Activated CD8-positive, alpha-beta T cell treated with anti-CD3 and anti-CD28 coated beads for 36 hours (primary cell): Measurements from ENCODE around the gene SETD4. TPM values are rescaled to one million over a fixed set of nuclear protein-coding genes. Genes with fewer than 3 reads are reported as not detected.

Source experiments
- ATAC-seq: fragments of 200-7000 bp; cut with Tn5 transposase; one replicate; pipeline ENCODE4 v1.10.0; 2021; ENCODE audit warnings: mild to moderate bottlenecking, moderate library complexity
- CTCF ChIA-PET: fragments of 350-600 bp; sonication (Branson Sonifier 250); formaldehyde crosslinking; loops from one replicate; lab custom pipeline; 2021; ENCODE audit warnings: antibody characterized with exemption; lab: Charles Lee
- POLR2A ChIA-PET: fragments of 350-600 bp; sonication (Branson Sonifier 250); formaldehyde crosslinking; loops from one replicate; lab custom pipeline; 2021; ENCODE audit warnings: antibody characterized with exemption; lab: Charles Lee
- DNase-seq: peaks from one replicate; pipeline ENCODE4 v3.0.0-alpha.2; 2020
- H3K27ac Mint-ChIP-seq: one replicate; pipeline ENCODE4 v1.8.0; 2021; ENCODE audit warnings: mild to moderate bottlenecking, mixed read lengths
- H3K27me3 Mint-ChIP-seq: one replicate; pipeline ENCODE4 v1.8.0; 2021; ENCODE audit warnings: mixed read lengths
- H3K36me3 Mint-ChIP-seq: one replicate; pipeline ENCODE4 v1.8.0; 2021; ENCODE audit warnings: low read depth, mixed read lengths
- H3K4me1 Mint-ChIP-seq: one replicate; pipeline ENCODE4 v1.8.0; 2021; ENCODE audit warnings: low read depth, mixed read lengths
- H3K4me3 Mint-ChIP-seq: one replicate; pipeline ENCODE4 v1.8.0; 2021; ENCODE audit warnings: mild to moderate bottlenecking, moderate library complexity, mixed read lengths
- H3K9me3 Mint-ChIP-seq: one replicate; pipeline ENCODE4 v1.8.0; 2021; ENCODE audit warnings: mixed read lengths
- intact Hi-C: fragments of 100-400 bp; cut with micrococcal nuclease; formaldehyde crosslinking; loops from one replicate; pipeline ENCODE4 v1.10.0; 2022
- total RNA-seq, 2 experiments: library from RNA; stranded (reverse); gene quantifications; one replicate each; pipeline ENCODE4 v1.2.3, GENCODE V29; 2021
- TF ChIP-seq, protein P1 (sequence below): fragments of 200-600 bp; IDR thresholded peaks from one replicate; pipeline ENCODE4 v1.8.0; 2022; ENCODE audit warnings: antibody characterized with exemption, mild to moderate bottlenecking

Gene SETD4
- total RNA-seq, 2 experiments from 2014 or later: 18.5 to 19.1 TPM

DNA sequence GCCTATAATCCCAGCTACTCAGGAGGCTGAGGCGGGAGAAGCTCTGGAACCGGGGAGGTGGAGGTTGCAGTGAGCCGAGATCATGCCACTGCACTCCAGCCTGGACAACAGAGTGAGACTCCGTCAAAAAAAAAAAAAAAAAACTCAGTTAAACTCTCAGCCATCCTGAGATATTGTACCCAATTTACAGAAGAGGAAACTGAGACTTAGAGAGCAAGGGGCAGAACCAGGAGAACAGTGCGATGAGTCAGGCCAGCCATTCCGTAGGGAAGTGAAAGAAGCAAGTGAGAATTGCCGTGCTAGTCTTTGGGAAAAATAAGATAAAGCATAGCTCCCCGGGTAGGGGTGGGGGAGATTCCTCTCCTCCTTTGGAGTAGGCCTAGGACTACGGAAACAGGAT is 69.7 kb downstream of the SETD4 start:
- no peak for ATAC-seq
- TF ChIP-seq, protein P1, sequence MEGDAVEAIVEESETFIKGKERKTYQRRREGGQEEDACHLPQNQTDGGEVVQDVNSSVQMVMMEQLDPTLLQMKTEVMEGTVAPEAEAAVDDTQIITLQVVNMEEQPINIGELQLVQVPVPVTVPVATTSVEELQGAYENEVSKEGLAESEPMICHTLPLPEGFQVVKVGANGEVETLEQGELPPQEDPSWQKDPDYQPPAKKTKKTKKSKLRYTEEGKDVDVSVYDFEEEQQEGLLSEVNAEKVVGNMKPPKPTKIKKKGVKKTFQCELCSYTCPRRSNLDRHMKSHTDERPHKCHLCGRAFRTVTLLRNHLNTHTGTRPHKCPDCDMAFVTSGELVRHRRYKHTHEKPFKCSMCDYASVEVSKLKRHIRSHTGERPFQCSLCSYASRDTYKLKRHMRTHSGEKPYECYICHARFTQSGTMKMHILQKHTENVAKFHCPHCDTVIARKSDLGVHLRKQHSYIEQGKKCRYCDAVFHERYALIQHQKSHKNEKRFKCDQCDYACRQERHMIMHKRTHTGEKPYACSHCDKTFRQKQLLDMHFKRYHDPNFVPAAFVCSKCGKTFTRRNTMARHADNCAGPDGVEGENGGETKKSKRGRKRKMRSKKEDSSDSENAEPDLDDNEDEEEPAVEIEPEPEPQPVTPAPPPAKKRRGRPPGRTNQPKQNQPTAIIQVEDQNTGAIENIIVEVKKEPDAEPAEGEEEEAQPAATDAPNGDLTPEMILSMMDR: no peak
- no peaks in the 10 kb centered on the region for H3K9me3 Mint-ChIP-seq
- H3K27me3 Mint-ChIP-seq: peaks cover 16% of the 10 kb centered on the region
- CTCF ChIA-PET: no interaction called here
- H3K4me1 Mint-ChIP-seq: peaks cover 9% of the 10 kb centered on the region
- POLR2A ChIA-PET: no interaction called here
- no peak for DNase-seq
- no peak overlapping the region for H3K4me3 Mint-ChIP-seq
- intact Hi-C loops: no loop called here
- no peaks in the 10 kb centered on the region for H3K36me3 Mint-ChIP-seq
- no peak overlapping the region for H3K27ac Mint-ChIP-seq

DNA sequence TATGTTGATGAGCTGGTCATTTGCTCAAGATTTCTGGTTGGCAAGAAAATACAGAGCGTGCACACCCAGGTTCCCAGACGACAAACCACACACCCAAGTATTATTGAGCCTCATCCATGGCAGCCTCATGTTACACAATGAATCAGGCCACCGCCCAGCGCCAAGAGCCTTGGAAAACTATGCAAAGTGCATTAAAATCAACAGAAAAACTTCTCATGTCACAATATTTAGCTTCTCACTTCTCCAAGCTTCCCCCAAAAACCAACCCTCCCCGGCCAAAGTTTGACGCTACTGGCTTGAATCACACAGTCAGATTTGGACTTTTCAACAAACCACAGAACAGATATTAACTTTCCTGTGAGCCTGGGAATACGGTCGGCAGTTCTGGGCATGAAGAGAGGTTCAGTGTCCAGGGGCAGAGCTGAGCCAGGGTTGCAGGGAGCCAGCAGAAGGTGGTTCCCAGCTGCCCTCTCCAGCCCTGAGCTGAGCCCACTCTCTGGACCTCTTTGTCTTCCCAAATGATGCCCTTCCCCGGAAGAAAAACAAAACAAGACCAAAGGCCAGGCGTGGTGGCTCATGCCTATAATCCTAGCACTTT is 71.1 kb downstream of the SETD4 start:
- ChIA-PET POLR2A (interaction anchor here (1.0 kb wide), 1 partner anchor 17 kb away, joined by 4 read pairs; no protein-coding TSS in a partner anchor), CTCF (no interaction called here)
- TF ChIP-seq, protein P1: no peak
- peaks cover 15% of the 10 kb centered on the region for H3K27me3 Mint-ChIP-seq
- no peaks in the 10 kb centered on the region for H3K4me1 Mint-ChIP-seq
- H3K4me3 Mint-ChIP-seq: no peak overlapping the region
- H3K27ac Mint-ChIP-seq: no peak overlapping the region
- intact Hi-C loops: no loop called here
- no peaks in the 10 kb centered on the region for H3K9me3 Mint-ChIP-seq
- no peaks in the 10 kb centered on the region for H3K36me3 Mint-ChIP-seq
- DNase-seq (no peak), ATAC-seq (no peak)

DNA sequence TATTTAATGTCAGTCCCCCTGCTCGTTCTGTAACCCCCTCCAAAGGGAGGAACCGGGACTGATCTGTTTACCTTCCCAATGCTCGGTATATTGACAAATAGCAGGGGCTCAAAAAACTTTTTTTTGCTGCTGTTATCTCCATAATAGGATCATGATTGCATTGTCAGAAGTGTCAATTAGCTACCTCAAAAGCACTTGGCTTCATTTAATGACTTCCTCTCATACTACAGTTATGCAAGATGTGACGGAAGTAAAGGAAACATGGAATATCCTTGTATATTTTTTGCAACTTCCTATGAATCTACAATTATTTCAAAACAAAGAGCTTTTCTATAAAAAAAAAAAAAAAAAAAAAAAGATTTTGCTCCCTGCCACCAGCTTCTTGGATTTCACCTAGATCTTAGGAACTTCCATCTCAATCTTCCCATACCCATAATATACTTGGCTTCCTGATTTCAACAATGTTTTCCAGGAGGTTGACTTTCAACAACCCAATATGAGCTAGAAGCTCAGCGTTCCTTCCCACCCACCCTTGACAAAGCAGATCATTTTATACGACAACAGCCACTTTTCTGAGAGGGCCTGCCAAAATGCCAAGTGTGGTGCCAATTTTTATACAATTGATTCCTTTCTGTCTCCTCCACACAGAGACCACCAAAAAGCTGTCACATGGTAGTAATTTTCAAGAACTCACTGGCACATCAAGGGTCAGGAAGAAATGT is 71.7 kb downstream of the SETD4 start:
- Mint-ChIP-seq H3K27me3 (peaks cover 15% of the 10 kb centered on the region), H3K4me3 (no peak overlapping the region), H3K36me3 (no peaks in the 10 kb centered on the region), H3K27ac (no peak overlapping the region), H3K4me1 (no peaks in the 10 kb centered on the region), H3K9me3 (no peaks in the 10 kb centered on the region)
- ChIA-PET POLR2A (interaction anchor here (1.0 to 1.2 kb wide), 2 partner anchors 12 to 16 kb away, joined by 4 read pairs; no protein-coding TSS in a partner anchor), CTCF (no interaction called here)
- no peak for ATAC-seq
- intact Hi-C loops: no loop called here
- no peak for DNase-seq
- TF ChIP-seq, protein P1: no peak

DNA sequence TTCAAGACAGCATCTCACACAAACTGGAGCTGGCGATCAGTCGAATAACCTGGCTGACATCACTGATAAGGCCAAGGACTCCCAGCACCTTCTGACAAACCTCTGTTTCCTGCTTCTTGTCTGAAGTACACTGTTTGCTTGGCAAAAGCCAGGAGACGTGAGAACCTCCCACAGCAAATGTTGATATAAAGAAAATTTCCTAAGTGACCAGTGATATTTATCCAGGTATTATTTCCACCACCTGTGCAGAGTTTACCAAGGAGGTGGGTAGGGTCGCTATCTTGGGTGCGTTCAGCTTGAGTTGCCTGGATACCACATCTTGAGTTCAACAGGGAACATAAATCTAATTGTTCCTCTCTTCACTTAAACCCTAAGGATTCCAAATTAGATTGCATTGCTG is 72.9 kb downstream of the SETD4 start:
- TF ChIP-seq, protein P1: no peak
- Mint-ChIP-seq H3K27me3 (peaks cover 16% of the 10 kb centered on the region), H3K36me3 (no peaks in the 10 kb centered on the region), H3K4me1 (no peaks in the 10 kb centered on the region), H3K27ac (no peak overlapping the region), H3K9me3 (no peaks in the 10 kb centered on the region), H3K4me3 (no peak overlapping the region)
- intact Hi-C loops: no loop called here
- DNase-seq: no peak
- ChIA-PET CTCF (no interaction called here), POLR2A (interaction anchor here (1.1 to 1.2 kb wide), 2 partner anchors 9 to 13 kb away, joined by 3 to 4 read pairs; no protein-coding TSS in a partner anchor)
- no peak for ATAC-seq

DNA sequence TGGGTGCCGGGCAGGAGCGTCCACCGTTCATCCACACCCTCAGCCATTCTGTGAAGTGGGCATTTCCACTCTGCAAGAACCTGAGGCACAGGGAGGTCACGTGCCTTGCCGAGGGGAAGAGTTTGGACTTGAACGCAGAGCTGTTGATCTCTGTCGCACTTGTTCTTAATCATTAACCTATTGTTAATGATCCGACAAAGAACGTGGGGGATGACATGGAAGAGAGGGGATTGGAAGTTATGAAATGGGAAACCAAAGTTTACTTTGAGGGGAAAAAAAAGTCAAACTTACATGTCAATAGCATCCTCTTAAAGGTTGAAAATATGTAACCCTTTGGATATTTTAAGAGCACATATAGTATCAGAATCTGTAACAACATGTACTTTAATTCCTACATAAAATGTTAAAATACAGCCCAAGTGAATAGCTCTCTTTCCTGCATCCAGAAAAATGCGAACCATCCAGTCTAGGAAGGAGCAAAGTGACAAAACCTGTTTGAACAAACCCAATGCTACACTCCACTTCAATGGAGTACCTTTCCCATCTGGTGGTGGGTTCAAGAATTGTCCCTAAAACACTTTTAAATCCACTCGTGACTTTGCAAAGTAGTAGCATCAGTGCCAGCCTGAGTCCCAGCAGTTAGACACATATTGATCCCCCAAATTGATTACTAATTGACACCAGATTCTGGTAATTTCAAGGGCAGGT is 75.5 kb downstream of the SETD4 start:
- intact Hi-C loops: no loop called here
- DNase-seq (no peak), ATAC-seq (no peak)
- CTCF ChIA-PET: no interaction called here
- no peaks in the 10 kb centered on the region for H3K36me3 Mint-ChIP-seq
- no peak overlapping the region for H3K4me3 Mint-ChIP-seq
- peaks cover 20% of the 10 kb centered on the region for H3K27me3 Mint-ChIP-seq
- POLR2A ChIA-PET: no interaction called here
- no peak overlapping the region for H3K27ac Mint-ChIP-seq
- TF ChIP-seq, protein P1: no peak
- H3K4me1 Mint-ChIP-seq: no peaks in the 10 kb centered on the region
- H3K9me3 Mint-ChIP-seq: no peaks in the 10 kb centered on the region
